PC-9 (cell line): Measurements from ENCODE around the gene EMD. TPM values are rescaled to one million over a fixed set of nuclear protein-coding genes. Genes with fewer than 3 reads are reported as not detected.

Experiments used
- BruUV-seq: library from RNA; stranded (reverse); fragments of 400-500 nt; replicated peaks from 2 replicates; lab custom pipeline; 2021; lab: Mats Ljungman, UMichigan
- CTCF ChIA-PET: fragments of 300-600 bp; sonication (Branson Sonifier 250); formaldehyde crosslinking; loops from one replicate; lab custom pipeline; 2022; ENCODE audit warnings: antibody characterized with exemption; lab: Charles Lee
- POLR2A ChIA-PET: fragments of 300-600 bp; sonication (Branson Sonifier 250); formaldehyde crosslinking; loops from one replicate; lab custom pipeline; 2022; ENCODE audit warnings: antibody characterized with exemption; ENCODE audit not compliant: unreplicated experiment; lab: Charles Lee
- DNase-seq, 2 experiments: peaks; one replicate each; pipeline versions ENCODE4 v3.0.0 to v3.0.0-alpha.2; 2015 to 2022; ENCODE audit warnings: mixed read lengths in 1 of 2
- H2AFZ ChIP-seq: fragments of 200-600 bp; sonication (generic); 2 replicates; pipeline ENCODE4 v1.8.1; 2017; ENCODE audit warnings: antibody characterized with exemption
- H3F3A ChIP-seq: fragments of 200-600 bp; sonication (generic); 2 replicates; pipeline ENCODE4 v1.8.1; 2017; ENCODE audit warnings: antibody characterized with exemption, mild to moderate bottlenecking, low read depth; ENCODE audit not compliant: insufficient read depth
- H3K27ac ChIP-seq: fragments of 200-600 bp; sonication (generic); 2 replicates; pipeline ENCODE4 v1.6.1; 2016; ENCODE audit warnings: mixed run types
- H3K27me3 ChIP-seq: fragments of 200-600 bp; sonication (generic); 2 replicates; pipeline ENCODE4 v1.6.1; 2016; ENCODE audit warnings: low read depth, mixed run types; ENCODE audit not compliant: insufficient read depth
- H3K36me3 ChIP-seq: fragments of 200-600 bp; sonication (generic); 2 replicates; pipeline ENCODE4 v1.6.1; 2016; ENCODE audit warnings: low read depth, mixed run types
- H3K4me1 ChIP-seq: fragments of 200-600 bp; sonication (generic); replicated peaks from 2 replicates; pipeline ENCODE4 v1.6.1; 2016; ENCODE audit warnings: mixed run types; ENCODE audit not compliant: insufficient read depth
- H3K4me2 ChIP-seq: fragments of 200-600 bp; sonication (generic); 2 replicates; pipeline ENCODE4 v1.6.1; 2017; ENCODE audit warnings: mixed run types
- H3K4me3 ChIP-seq: fragments of 200-600 bp; sonication (generic); 2 replicates; pipeline ENCODE4 v1.6.1; 2016; ENCODE audit warnings: mixed run types
- H3K79me2 ChIP-seq: fragments of 200-600 bp; sonication (generic); 2 replicates; pipeline ENCODE4 v1.6.1; 2017; ENCODE audit warnings: low read depth, mixed run types
- H3K9me2 ChIP-seq: fragments of 200-600 bp; sonication (generic); 2 replicates; pipeline ENCODE4 v1.8.1; 2017; ENCODE audit warnings: mild to moderate bottlenecking; ENCODE audit not compliant: insufficient read depth
- H3K9me3 ChIP-seq: fragments of 200-600 bp; sonication (generic); 2 replicates; pipeline ENCODE4 v1.8.1; 2016; ENCODE audit warnings: low read depth; ENCODE audit not compliant: insufficient read depth
- H4K20me1 ChIP-seq: fragments of 200-600 bp; sonication (generic); 2 replicates; pipeline ENCODE4 v1.8.1; 2017; ENCODE audit not compliant: insufficient read depth
- CTCF ChIP-seq: fragments of 200-600 bp; sonication (generic); conservative IDR thresholded peaks from 2 replicates; pipeline ENCODE4 v1.6.1; 2017; ENCODE audit warnings: mixed run types, antibody characterized with exemption, mild to moderate bottlenecking, moderate library complexity
- EZH2 ChIP-seq: fragments of 200-600 bp; sonication (generic); IDR thresholded peaks from 2 replicates; pipeline ENCODE4 v1.8.0; 2017; ENCODE audit warnings: antibody characterized with exemption, low read depth
- intact Hi-C: fragments of 100-400 bp; cut with micrococcal nuclease; formaldehyde crosslinking; loops from one replicate; pipeline ENCODE4 v1.10.0; 2022; ENCODE audit not compliant: unreplicated experiment
- total RNA-seq: library from RNA; stranded (reverse); gene quantifications from 2 replicates; pipeline ENCODE4 v1.2.3, GENCODE V29; 2021

EMD gene
- total RNA-seq, 1 experiment from 2014 or later, result 164 TPM

GRCh38 chrX:154349979-154350378, 29.1 kb upstream of the EMD start:
- Histone ChIP-seq H3F3A (peaks cover 14% of the 10 kb centered on the region), H3K36me3 (no peaks in the 10 kb centered on the region), H2AFZ (no peak overlapping the region), H3K9me3 (no peaks in the 10 kb centered on the region), H3K4me2 (no peak overlapping the region), H3K27me3 (no peaks in the 10 kb centered on the region), H4K20me1 (no peaks in the 10 kb centered on the region), H3K27ac (no peak overlapping the region), H3K4me3 (no peak overlapping the region), H3K4me1 (no peaks in the 10 kb centered on the region), H3K79me2 (no peaks in the 10 kb centered on the region), H3K9me2 (no peaks in the 10 kb centered on the region)
- peak in 1 of 2 experiments; percentile 3 for DNase-seq
- ChIA-PET CTCF (no interaction called here), POLR2A (interaction anchor here (0.6 kb wide), 1 partner anchor 181 kb away, joined by 3 read pairs; no protein-coding TSS in a partner anchor)
- intact Hi-C loops, result no loop called here
- no TSS peak for BruUV-seq
- no peak for TF ChIP-seq EZH2
- no peak for TF ChIP-seq CTCF

GRCh38 chrX:154350429-154351182, 28.5 kb upstream of the EMD start:
- H3K27me3 ChIP-seq, result no peaks in the 10 kb centered on the region
- no peaks in the 10 kb centered on the region for H3K4me1 ChIP-seq
- no peaks in the 10 kb centered on the region for H3K9me2 ChIP-seq
- H4K20me1 ChIP-seq, result 0 out of 2 replicates have a peak, but pooled peaks cover 5% of the 10 kb centered on the region
- ChIA-PET POLR2A (no interaction called here), CTCF (no interaction called here)
- no peak overlapping the region for H3K27ac ChIP-seq
- H3K4me2 ChIP-seq, result no peak overlapping the region
- no peaks in the 10 kb centered on the region for H3K36me3 ChIP-seq
- BruUV-seq, result no TSS peak
- intact Hi-C loops, result no loop called here
- DNase-seq, result peak in 1 of 2 experiments; percentile 7
- TF ChIP-seq EZH2 (no peak), CTCF (no peak)
- no peak overlapping the region for H3K4me3 ChIP-seq
- H2AFZ ChIP-seq, result no peak overlapping the region
- peaks cover 14% of the 10 kb centered on the region for H3F3A ChIP-seq
- H3K9me3 ChIP-seq, result no peaks in the 10 kb centered on the region
- no peaks in the 10 kb centered on the region for H3K79me2 ChIP-seq

- Histone ChIP-seq H2AFZ (no peak overlapping the region), H3K79me2 (no peaks in the 10 kb centered on the region), H3K27me3 (no peaks in the 10 kb centered on the region), H4K20me1 (0 out of 2 replicates have a peak, but pooled peaks cover 9% of the 10 kb centered on the region), H3K4me1 (no peaks in the 10 kb centered on the region), H3K9me3 (no peaks in the 10 kb centered on the region), H3K4me2 (no peak overlapping the region), H3K4me3 (no peak overlapping the region), H3K27ac (no peak overlapping the region), H3K9me2 (no peaks in the 10 kb centered on the region), H3F3A (peaks cover 14% of the 10 kb centered on the region), H3K36me3 (no peaks in the 10 kb centered on the region)
- ChIA-PET POLR2A (interaction anchor here (0.6 kb wide), 1 partner anchor 18 kb away, joined by 8 read pairs; no protein-coding TSS in a partner anchor), CTCF (no interaction called here)
- intact Hi-C loops, result no loop called here
- BruUV-seq, result no TSS peak
- peak in 1 of 2 experiments; percentile 48 for DNase-seq
- TF ChIP-seq CTCF (no peak), EZH2 (no peak)
These were observed 27.7 kb upstream of the EMD start for GRCh38 chrX:154351183-154352011.
